ENCODE results near the gene EPHB1.
"Not testable (repeated sequence)": the region's sequence is repeated elsewhere in the genome, so short reads cannot be mapped to it uniquely, and the experiment has no call there.

Gene EPHB1

DNA sequence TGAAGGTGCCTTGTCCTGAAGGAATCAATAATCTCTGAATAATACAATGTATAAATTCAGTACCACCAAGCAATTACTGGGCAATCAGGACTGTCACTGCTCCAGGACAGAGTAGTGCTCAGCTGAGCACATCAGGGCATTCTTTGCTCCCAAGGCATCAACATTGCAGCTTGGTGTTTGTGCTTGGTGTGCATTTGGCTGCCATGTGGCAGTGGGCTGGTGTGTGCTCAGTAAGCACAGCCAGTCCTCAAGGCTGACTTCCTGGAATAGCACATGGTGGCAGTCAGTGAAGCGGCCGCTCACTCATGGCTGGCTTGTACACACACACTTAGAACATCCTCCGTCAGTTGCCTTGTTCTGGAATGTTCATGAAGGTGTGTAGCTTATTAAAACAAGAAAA is 217.0 kb downstream of the EPHB1 start:
- DNase-seq = no peak

- no peak for DNase-seq
Observed at GRCh38 chr3:135013206-135013605, 218.1 kb downstream of the EPHB1 start.

DNA sequence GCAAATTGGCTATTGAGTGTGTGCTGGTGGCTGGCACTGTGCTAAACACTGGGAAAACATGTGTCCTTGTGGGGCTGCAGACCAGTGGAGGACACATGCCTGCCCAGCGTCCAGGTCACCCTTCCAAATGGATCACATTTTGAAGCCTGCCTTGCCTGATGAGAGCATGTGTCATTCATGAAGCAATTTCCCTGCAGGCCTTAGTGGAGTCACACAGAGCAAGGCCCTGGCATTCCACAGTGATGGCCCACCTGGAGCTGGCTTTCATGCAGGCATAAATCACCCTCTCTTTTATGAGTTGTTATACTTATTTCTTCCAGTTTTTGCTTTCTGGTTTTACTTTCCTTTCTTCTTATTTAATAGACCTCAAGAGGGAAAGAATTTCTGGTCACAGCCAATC is 219.5 kb downstream of the EPHB1 start:
- DNase-seq = no peak

GRCh38 chr3:135017003-135017893 is 222.2 kb downstream of the EPHB1 start:
- no peak for DNase-seq

GRCh38 chr3:135018149-135018923 is 223.3 kb downstream of the EPHB1 start:
- DNase-seq = no peak

- no peak for DNase-seq
Observed at GRCh38 chr3:135020181-135020580, 225.1 kb downstream of the EPHB1 start.

GRCh38 chr3:135023996-135024658 is 229.1 kb downstream of the EPHB1 start:
- no peak for DNase-seq

GRCh38 chr3:135030768-135031615 is 235.9 kb downstream of the EPHB1 start:
- DNase-seq = not testable (repeated sequence)

- no peak for DNase-seq
Observed at GRCh38 chr3:135033737-135034136, 238.7 kb downstream of the EPHB1 start.

DNA sequence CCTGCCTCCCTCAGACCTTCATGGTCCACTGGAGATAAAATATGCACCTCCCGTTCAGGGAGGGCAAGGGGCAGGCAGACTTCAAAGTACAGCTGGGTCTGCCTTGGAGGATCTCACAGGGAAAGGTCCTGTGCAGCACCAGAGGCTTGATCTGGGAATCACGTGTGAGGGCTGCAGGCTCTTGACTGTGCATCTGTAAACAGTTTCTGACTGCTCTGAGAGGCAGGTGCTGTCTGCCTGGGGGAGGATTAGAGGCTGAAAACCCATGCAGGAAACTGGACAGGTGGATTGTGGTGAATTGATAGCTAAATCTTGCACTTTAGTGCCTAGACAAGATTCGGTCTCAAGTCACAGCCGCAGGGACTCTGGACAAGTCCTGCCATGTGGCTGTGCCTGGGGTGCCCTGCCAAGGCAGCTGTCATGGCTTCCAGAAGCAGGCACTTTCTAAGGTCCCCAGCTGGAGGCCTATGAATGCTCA is 239.3 kb downstream of the EPHB1 start:
- DNase-seq = no peak

DNA sequence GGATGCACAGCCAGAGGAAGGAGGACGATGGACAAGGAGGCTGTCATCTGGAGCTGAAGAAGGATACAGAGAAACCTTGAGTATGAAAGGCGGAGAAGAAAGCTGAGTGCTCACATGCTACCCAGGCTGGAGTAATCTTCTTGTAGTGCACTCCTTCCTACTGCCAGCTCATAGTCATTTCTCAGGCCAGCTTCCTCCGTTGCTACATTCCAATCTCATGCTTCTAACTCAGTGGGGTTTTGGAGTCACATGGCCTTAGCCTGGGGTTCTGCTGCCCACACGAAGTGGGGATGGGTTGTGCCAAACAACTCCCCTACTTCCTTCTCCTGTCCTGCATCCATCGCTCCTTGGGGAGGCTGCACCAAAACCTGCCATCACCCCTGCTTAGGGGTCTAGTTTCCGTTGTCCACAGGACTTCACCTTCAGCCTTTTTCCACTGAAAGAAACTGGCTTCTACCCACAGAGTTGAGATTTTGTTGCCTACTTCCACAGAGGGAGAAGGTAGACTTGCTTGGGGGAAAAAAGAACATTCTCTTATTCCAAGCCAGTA is 239.9 kb downstream of the EPHB1 start:
- DNase-seq = no peak

- no peak for DNase-seq
Observed at GRCh38 chr3:135038186-135038585, 243.1 kb downstream of the EPHB1 start.

- DNase-seq = not testable (repeated sequence)
Observed at GRCh38 chr3:135039536-135039935, 244.5 kb downstream of the EPHB1 start.

DNA sequence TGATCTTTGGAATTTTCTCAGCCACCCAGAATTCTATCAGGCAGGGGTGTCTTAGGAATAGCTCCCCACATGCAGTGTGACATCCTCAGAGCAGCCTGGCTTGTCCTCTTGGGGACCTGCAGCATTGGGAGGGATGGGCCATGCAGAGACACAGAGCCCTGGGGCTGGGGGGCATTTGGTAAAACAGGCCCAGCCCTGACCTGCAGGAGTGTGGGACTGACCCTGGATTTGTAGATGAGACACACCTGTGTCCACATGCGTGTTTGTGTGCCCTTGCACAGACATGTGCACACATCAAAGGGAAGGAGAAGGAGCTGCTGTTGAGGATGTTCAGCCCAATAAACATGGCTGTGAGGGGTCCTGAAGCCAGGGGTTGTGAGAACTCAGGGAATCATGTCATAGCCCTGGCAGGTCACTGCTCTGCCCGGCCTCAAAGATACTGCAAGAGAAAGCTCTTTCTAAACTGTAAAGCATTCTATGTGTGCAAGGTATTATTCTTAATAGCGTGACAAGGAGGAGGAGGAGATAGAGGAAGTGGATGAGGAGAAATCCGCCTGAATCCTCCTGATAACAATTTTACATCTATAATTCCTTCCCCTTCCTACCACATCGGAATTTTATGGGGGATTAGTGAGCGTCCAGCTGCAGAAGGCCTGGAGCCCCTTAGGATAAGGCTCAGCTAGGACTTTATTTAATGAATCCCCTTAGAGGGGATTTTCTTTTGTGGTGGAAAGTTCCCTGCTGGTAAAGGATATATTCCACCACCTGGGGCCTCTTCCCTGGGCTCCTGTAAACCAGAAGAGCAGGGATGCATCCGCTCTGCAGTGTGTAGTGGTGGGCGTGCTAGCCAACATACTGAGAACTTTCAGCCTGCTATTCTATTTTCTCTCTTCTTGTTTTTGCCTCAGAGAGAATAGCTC is 245.5 kb downstream of the EPHB1 start:
- DNase-seq = no peak

GRCh38 chr3:135041601-135042000 is 246.5 kb downstream of the EPHB1 start:
- DNase-seq = no peak

DNA sequence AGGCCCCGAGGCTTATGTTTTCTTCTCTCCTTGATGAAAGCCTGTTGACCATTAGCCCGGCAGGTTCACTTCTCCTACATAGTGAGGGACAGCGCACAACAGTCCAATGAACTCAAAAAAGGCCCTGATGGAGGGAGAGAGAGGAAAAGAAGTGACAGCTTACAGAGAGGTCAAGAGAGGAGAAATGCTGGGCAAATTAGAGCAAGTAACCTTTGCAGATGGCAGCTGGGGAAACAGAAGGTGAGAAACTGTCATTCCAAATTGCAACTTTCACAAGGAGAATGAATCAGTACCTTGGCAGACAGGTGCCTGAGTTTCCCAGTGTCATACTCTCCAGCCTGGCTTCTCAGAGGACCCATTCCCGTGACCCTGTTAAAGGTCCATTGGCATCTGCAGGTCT is 252.0 kb downstream of the EPHB1 start:
- DNase-seq = no peak

- no peak for DNase-seq
Observed at GRCh38 chr3:135050536-135050935, 255.5 kb downstream of the EPHB1 start.

GRCh38 chr3:135051409-135051973 is 256.4 kb downstream of the EPHB1 start:
- DNase-seq = no peak

GRCh38 chr3:135055449-135055848 is 260.4 kb downstream of the EPHB1 start:
- DNase-seq = no peak

GRCh38 chr3:135056084-135056730 is 261.1 kb downstream of the EPHB1 start:
- no peak for DNase-seq
